T follicular helper cell (primary cell): Measurements from ENCODE around the gene P2RY14.

Experiments used
- DNase-seq: peaks from one replicate; pipeline ENCODE4 v3.0.0-alpha.2; 2020; ENCODE audit warnings: low read depth

Gene P2RY14

DNA sequence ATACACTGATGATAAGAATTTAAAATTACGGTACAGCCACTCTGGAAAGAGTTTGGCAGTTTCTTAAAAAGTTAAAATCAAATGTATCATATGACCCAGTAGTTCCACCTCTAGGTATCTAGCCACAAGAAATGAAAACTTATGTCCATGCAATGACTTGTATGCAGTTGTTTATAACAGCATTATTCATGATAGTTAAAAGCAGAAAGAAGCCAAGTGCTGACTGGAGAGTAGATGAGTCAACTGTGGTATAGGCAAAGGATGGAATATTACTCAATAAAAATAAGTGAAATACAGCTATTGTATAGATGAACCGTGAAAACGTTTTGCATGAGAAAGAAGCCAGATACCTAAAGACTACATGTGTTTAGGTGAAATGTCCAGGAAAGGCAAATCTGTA is 23.4 kb upstream of the P2RY14 start:
- DNase-seq = no peak

DNA sequence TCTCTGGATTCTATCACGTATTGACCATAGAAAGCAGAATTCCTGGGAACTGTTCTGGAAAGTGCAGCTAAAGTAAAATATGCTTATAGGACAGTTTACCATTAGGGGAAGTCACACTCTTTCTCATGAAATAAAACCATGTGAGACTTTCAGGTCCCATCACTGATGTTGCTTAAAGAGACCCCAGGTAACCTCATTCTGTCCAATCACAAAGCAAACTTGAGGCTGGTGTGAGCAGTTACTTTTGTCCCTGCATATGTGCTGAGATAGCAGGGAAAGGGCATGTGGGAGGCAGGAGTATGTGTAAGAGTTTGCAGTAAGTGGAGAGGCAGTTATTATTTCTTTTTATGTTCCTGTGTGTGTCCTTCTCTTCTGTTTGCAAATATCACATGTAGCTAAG is 22.2 kb upstream of the P2RY14 start:
- no peak for DNase-seq

DNA sequence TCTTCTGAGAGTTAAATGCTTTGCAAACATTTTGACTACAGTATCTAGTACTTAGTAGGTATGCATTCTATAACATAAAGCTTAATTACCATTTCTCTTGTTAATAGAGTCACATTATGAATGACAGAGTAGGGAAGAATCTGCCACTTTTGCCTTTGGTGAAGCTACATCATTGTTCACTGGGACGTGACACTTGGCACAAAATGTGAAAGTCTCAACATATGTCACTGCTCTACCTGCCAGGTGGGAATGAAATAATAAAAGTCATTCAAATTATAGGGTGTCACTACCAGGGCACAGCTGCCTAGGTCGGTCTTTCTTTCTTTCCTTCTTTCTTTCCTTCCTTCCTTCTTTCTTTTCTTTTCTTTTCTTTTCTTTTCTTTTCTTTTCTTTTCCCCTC is 20.7 kb upstream of the P2RY14 start:
- no peak for DNase-seq

DNA sequence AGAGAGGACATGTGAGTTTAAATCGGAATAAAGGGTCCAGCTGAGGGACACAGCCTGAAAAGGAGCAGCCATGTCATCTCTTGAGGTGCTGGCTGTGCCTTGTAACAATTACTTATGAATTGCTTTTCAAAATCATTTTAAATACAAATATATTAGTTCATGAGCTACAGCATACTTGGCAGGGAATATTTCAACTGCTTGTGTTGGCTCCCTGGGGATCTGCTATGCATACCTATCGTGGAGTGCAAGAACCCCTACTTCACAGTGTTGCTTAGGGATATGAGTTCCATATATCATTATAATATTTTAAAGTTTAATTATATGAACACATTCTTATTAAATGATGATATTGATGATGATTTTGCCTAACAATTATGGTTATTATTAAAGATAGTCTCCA is 19.1 kb upstream of the P2RY14 start:
- no peak for DNase-seq

- DNase-seq = no peak
Measured at GRCh38 chr3:151296226-151296625, 17.9 kb upstream of the P2RY14 start.

GRCh38 chr3:151293127-151293526 is 14.8 kb upstream of the P2RY14 start:
- DNase-seq = no peak

- DNase-seq = no peak
Measured at GRCh38 chr3:151290673-151291072, 12.3 kb upstream of the P2RY14 start.

GRCh38 chr3:151289445-151289844 is 11.1 kb upstream of the P2RY14 start:
- DNase-seq = no peak

DNA sequence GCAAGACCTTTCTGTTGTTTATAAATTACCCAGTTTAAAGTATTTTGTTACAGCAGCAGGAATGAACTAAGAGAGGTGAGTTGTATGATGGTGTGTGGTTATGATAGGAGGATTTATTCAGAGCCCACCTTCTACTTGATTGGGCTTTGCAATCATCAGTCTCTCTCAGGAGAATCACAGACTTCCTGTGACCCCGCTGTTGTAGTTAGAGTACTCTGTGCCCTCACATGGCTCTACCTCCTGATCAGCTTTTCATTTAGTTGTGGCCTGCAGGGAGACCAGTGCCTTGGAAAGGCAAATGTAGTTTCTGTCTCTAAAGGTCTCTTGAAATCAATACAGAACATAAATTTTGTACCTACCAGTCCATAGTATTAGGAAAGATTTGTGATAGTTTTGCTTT is 7.6 kb upstream of the P2RY14 start:
- DNase-seq = no peak

- no peak for DNase-seq
Measured at GRCh38 chr3:151283907-151284461, 5.6 kb upstream of the P2RY14 start.

GRCh38 chr3:151283387-151283786 is 5.0 kb upstream of the P2RY14 start:
- no peak for DNase-seq

- no peak for DNase-seq
Measured at GRCh38 chr3:151282921-151283320, 4.6 kb upstream of the P2RY14 start.

DNA sequence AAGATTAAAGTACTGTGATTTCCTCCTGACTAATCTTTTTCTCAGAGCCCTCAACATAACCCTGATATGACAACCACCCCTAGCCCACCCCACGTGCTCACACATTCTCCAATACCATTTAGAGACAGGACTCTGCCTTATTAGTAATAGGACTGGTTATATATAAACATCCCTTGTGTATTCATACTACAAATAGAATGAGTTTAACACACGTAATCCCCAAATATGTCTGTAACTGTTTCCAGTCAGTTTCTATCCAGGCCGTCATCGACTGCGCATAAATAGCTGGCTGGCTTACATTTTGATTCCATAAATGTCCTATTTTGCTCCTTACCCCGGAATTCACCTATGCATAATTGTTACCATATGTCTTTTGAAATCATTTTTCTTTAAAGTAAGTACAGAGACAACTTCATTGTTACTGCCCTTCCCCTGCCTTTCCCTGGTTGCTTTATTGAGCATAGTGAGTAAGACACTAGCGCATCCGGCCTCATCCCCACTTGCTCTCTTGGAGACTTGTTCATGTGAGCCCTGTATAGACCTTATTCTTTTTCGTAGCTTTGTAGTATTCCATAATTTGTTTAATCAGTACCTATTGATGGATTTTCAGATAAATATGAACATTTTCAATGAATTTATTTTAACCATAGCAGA is 3.5 kb upstream of the P2RY14 start:
- DNase-seq = no peak

- DNase-seq = no peak
Measured at GRCh38 chr3:151276687-151277042, 1.7 kb downstream of the P2RY14 start.

- DNase-seq = no peak
Measured at GRCh38 chr3:151276038-151276686, 2.2 kb downstream of the P2RY14 start.

GRCh38 chr3:151275091-151275490 is 3.3 kb downstream of the P2RY14 start:
- no peak for DNase-seq

DNA sequence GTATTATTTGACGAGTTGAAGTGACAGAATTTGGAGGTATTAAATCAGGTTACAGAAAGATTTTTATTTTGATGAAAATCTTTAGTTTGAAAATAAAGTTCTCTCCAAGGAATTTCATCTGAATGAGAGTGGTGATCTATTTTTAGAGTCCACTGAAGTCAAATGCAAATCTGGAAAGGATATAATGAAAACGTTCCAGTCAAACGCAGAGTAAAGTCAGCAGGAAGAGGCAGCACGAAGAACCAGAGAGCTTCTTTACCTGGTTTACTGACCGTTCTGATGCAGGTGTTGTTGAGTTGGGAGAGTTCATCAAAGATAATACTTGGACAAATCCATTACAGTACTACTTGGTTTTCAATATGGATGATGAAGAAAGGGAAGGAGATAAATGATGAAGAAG is 8.7 kb downstream of the P2RY14 start:
- DNase-seq = no peak

DNA sequence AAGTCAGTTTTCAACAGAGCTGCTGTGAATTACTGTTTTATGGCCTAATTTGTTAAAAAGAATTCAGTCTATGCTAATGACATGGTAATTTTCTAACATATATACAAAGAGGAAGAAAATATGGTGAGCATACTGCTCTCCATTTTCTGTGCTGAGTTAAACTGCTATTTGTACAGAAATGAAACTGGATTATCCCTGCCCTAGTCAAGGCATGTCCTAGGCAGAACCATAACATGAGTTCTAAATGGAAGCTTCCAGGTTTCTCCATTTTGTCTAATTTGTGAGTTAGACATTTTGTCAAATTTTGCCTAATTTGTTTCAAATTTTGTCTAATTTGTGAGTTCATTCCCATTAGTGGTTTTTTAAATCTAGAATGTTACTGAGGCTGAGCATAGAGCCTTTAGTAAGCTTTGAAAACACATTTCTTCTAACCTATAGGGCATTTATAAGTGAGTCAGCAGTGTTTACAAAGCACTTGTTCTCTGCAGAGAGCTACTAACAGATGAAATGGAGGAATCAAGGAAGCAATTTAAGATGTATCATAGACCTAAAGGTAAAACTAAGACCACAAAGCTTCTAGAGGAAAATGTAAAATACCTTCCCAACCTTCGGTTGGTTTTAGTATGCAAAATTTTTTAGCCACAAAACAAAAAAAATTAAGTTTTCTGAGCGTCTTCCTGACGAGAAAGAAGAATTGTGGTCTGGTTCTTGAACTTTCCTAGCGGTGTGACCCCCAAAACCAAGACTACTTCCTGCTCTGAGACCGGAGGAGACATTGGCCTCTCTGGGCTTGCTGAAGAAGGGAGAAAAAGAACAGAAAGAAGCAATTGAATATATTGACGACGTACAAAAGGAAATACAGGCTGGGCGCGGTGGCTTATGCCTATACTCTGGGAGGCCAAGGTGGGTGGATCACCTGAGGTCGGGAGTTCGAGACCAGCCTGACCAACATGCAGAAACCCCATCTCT is 9.8 kb downstream of the P2RY14 start:
- no peak for DNase-seq

- no peak for DNase-seq
Measured at GRCh38 chr3:151267066-151267465, 11.3 kb downstream of the P2RY14 start.

GRCh38 chr3:151265866-151266265 is 12.5 kb downstream of the P2RY14 start:
- DNase-seq = no peak

GRCh38 chr3:151265166-151265565 is 13.2 kb downstream of the P2RY14 start:
- DNase-seq = no peak

DNA sequence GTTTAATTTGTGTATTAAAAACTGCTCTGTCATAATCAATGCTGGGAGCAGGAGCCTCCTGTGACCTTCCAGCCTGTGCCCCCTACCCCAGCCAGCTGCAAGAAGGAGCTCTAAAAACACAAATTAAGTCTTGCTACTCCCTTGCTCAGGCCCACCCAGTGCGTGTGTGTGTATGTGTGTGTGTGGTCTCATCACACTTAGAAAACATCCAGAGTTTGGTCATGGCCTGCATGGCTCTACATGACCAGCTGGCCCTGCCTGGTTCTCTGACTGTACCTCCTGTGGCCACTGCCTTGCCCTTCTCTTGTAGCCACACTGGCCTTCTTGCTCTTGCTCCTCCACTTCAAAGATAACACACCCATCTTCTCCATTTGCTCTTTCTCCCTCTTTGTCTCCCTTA is 13.7 kb downstream of the P2RY14 start:
- DNase-seq = no peak
